GM19238 (cell line): ENCODE results near the gene FSTL4.

Experiments used
- DNase-seq: peaks from one replicate; pipeline ENCODE4 v3.0.0; 2011; ENCODE audit warnings: low spot score; ENCODE audit not compliant: insufficient read length

The FSTL4 gene

DNA sequence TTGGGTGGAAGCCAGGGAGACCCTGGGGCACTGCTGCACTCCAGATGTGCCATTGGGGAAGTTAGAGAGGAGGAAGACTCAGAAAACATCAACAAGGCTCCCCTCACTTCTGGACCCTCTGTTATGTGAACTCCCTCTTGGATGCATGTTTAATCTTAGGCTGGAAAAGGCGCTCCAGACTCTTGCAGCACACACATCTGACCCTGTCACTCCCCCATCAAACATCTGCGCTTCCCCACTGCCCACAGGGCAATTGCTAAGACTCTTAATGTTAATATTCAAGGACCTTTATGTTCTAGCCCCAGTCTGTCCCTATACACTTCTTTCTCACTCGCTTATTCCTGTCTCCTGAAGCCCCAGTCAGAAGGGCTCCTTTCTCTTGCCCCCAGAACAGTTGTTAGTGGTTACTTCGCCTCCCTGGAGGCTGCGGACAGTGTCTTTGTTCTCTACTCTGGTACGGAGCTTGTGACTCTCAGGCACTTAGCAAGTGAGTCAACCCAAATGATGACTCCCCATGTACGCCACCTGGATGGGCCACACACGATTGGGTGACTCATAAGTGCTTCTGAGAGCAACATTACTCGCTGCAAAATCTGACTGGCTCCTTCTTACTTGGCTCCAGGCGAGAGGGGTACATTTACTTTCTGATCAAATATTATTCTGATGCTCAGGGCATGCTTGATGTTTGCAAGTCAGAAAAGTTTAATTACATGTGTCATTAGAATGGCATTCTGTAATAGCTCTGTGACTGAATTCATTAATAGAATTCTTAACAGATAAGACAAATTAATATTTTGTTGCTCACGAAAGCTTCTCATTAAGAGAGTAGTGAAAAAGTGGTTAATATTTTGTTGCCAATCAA is 366.9 kb downstream of the FSTL4 start:
- DNase-seq, result no peak

DNA sequence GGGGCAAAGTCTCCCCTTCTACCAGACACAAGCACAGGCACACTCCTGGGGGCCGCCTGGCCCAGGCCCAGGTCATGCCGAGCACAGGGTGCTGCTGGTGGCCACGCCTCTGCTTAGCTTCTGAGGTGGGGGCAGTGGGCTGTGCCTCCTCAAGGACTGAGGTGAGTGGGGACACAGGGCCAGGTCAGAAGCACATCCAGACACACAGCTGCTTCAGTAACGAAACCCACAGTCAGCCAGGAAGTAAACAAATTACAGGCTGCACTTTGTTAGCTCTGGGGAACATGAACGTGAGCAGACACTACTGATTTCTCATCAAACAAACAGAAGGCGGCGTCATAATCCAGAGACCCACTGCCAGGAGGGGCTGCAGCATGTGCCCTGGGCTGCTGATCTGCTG is 368.1 kb downstream of the FSTL4 start:
- peak; percentile 43 for DNase-seq

DNA sequence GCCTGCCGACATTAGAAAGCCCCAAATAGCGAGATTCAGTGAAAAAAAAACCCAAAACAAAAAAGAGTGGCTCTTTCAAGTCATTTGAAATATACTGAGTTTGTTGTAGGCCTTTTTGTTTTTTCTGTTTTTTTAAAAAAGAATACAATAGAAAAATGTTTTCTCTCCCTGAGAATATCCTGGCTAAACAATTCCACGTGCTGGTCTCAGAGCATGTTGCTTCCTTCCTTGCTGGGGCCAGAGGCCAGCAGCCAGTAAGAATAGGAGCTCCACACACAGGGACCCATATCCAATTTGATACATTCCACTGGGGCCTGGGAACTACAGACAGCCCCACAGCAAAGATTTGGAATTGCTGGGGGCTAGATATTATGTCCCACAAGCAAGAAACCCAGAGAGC is 369.1 kb downstream of the FSTL4 start:
- DNase-seq, result no peak

DNA sequence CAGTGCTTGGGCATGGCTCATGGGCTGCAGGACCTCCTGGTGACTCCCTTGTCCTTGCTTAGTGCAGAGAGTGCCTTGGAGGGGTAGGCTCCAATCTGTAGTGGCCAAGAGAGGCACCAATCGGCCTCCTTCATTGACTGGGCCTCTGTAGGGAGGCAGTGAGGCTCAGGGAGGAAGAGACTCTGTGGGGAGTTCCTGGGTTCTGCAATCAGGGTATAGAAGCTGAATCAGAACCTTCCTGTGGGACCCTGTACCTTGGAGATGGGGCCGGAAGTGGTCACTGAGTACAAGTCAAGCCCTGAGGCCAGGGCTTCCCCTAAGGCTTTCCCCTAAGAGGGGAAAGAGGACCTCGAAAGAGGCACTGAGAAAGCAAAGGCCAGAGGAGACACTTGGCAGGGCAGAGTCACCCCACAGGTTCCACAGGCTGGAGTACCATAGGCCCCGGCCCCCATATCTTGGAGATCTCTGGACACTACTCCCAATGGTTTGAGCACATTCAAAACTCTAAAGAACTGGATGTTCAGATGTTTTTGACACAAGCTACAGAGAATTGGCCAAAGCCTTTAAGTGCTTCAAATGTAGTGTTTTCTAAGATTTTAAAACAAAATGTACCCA is 370.0 kb downstream of the FSTL4 start:
- DNase-seq, result no peak

DNA sequence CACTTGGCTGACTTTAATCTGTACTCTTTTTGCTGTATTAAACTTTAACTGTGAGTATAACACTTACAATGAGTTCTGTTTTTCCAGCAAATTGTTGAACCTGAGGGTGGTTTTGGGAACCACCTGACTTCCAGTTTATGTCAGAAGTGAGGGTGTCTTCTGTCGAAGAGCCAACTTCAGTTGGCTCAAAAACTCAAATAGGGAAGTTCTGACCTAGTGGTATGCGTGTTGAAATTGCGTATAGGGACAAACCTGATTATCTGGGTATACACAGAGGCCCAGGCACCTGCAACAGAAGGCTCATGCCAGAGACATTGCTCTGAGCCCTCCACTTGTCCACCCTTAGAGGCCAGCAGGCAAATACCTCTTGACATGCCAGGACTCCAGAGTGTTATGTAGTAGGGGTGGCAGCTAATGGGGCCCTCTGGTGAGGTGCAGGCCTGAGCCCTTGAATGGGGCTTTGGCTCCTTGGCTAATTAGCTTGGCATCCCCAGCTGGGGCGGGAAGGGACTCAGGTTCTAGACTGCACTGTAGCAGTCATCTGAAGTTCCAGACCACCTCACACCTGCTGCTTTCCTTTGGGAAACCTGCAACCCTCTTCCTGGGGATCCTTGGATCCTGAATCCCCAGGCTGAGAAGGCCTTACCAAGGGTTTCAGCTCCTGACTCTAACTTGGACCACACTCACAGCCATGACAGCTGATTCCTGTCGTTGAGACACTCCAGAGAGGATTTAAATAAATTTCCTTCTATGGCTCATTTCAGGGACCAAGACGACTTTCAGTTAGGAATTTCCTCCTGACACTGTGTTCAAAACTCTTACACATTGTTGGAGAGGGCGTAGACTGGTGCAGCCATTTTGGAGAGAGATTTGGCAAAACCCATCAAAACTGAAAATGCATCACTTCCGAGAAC is 370.9 kb downstream of the FSTL4 start:
- DNase-seq, result no peak

DNA sequence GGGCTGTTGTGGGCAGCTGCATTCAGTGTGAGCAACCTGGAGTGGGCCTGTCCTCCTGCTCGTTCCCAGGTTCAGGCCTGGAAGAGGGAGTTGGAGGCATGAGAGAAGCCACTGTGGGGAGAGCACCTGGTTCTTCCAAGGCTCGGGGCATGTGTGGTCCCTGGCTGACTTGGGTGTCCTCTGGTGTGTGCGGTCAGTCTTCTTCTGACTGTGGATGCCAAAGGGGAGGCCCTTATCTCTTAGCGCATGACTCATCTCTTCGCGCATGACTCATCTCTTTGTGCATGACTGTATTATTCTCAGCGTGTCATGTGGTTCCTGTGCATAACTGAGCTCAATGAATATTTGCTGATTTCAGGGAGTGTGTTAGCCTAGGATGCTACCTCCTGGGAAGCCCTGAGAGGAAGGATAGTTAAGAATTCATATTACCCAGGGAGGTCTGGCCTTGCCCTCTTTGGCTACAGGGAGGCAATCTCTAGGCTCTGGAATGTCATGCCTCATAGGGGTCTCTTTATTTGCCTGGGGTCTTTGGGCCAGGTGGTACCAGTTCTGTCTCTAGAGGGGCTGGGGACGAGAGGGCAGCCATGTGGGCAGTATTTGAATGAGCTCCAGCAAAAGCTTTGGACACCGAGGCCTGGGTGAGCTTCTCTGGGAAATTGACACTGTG is 371.8 kb downstream of the FSTL4 start:
- no peak for DNase-seq

DNA sequence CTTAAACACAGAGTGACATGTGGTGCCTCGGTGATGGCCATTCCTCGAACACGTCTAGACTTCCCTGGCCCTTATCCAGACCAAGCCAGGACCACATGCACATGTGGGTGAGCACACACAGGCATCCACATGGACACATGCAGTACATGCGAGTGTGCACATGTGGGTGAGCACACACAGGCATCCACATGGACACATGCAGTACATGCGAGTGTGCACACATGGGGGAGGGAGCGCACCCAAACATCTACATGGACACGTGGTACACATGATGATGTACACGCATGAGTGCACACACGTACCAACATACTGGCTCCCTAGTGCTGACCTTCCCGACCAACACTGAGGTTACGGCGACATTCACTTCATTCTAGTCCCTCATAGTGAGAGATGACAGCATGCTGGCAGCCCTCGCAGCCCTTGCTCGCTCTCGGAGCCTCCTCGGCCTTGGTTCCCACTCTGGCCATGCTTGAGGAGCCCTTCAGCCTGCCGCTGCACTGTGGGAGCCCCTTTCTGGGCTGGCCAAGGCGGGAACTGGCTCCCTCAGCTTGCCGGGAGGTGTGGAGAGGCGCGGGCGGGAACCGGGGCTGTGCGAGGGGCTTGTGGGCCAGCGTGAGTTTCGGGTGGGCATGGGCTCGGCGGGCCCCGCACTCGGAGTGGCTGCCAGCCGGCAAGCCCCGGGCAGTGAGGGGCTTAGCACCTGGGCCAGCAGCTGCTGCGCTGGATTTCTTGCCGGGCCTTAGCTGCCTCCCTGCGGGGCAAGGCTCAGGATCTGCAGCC is 373.7 kb downstream of the FSTL4 start:
- DNase-seq, result no peak

DNA sequence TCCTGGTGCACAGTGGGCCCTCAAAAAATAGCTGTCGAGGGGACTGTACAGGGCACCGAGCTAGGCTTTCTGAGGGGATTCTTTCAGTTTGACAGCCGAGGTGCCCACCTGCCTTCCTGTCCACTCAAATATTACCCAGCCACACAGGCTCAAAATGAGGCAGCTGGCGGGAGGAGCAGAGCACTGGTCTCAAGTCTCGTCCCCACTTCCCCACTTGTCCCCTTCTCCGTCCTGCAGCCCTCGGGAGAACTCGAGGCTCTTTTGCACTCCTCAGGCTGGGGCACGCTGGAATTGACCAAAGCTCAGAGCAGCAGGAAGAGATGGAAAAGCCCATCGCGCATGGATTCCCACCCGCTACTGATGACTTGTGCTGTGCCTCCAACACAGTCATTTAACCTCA is 375.4 kb downstream of the FSTL4 start:
- DNase-seq, result no peak

DNA sequence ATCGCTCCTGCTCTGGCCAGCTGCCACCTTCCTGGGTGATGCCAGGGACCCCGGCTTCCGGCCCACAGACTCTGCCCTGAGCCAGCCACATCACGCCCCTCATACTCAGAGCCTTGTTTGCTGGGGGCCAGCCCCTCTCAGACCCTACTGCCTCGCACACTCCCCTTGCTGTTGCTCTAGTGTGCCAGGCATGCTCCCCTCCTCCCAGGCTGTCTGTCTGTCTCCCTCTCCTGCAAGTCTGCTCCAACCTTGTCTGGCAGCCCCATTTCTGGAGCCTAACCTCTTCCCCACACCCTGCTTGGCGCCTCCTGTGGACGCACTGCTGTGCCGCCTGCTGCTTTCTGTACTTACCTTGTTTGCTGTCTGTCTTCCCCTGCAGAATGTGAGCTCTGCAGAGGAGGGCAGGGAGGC is 375.8 kb downstream of the FSTL4 start:
- DNase-seq, result no peak

DNA sequence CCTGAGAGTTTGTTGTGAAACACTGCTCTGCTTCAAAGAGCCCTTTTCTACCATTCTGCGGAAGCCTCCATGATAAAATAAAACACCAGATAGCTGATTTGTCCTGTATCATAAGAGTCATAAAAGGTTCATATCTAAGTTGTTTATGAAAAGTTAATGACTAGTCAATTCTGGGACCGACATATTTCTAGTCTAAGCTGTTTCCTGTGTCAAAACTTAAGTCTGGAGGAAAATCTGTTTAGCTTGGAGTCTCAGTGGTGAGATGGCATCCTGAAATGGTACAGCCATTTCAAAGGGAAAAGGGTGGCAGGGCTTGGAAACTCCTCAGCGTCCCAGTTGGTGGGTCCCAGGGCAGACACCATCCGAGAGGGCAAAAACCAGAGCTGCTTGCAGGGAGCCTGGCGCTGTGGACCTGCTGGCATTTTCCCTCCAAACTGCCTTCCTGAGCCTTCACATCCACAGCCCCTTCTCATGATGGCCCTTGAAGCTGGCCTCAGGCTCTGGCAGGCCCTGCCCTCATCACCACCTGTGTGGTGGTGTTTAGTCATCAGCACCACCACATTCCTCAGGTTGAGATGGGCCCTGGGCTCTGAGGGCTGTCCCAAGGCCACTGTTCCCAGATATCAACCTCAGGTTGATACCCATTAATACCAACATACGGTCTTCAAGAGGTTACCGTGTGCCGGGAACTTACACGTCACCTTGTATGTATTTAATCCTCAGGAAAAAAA is 376.5 kb downstream of the FSTL4 start:
- no peak for DNase-seq

DNA sequence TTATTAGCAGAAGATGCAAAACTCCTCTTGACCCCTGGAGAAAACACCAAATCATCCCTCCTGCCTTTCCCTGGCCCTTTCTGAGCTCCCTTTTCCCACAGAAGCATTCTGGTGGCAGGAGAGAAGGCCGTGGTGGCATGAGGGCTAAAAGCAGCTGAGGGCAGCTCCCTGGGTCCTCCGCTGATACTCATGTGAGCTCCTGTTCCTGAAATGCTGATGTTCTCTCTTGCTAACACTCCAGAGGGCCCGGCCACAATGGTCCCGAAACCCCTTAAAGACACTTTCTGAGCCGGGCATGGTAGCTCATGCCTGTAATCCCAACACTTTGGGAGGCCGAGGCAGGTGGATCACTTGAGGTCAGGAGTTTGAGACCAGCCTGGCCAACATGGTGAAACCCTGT is 377.4 kb downstream of the FSTL4 start:
- DNase-seq, result no peak

DNA sequence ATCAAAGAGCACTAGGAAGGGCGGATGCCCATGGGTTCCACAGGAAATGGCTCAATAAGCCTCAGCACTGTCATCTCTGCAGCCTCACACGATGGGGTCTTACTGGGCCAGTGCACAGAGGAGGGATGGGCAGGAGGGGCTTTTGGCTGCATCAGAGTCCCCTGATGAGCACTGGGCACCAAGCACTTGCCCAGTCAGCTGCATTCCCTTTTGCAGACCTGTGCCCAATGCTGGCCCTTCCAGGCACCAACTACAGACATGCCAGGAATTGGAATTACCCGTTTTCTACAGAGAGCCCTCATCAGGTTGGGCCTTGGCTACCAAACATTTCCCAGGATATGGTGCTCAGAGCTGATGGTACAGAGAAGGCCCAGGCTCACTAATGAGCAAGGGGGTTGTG is 378.1 kb downstream of the FSTL4 start:
- no peak for DNase-seq

DNA sequence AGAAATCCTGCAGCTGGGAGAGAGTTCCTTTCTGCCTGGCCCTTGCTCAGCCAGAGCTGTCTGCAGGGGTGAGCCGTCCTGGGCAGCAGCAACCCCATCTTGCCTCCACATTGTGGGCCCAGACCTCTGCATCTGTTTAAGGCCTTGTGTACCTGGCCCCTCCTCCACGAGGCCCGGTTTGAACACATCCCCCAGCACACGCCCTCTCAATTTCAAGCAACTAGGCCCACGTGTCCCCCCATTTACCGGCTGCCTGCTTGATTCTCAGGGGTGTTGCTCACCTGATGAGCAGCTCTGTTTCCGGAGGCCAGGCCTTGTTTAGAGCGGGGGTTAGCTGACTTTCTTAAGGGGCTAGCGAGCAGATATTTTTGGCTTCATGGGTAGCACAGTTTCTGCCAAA is 378.7 kb downstream of the FSTL4 start:
- no peak for DNase-seq

DNA sequence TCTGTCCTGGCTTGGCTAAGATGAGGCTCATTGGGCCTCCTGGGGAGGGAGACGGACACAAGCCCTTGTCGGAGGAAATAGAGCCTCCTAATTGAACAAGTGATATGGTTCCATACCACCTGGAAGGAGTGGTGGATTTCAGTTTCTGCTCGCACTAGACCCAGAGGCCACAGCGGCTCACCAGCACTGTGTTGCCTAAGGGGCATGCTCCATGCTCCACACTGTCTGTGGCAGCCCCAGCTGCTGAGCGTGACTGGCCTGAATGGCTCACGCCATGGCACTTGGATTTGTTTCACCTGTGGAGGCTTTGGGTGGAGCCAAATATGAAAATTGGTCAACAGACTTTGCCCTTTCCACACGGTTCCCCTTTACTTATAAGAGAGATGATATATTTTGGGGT is 379.4 kb downstream of the FSTL4 start:
- DNase-seq, result no peak

DNA sequence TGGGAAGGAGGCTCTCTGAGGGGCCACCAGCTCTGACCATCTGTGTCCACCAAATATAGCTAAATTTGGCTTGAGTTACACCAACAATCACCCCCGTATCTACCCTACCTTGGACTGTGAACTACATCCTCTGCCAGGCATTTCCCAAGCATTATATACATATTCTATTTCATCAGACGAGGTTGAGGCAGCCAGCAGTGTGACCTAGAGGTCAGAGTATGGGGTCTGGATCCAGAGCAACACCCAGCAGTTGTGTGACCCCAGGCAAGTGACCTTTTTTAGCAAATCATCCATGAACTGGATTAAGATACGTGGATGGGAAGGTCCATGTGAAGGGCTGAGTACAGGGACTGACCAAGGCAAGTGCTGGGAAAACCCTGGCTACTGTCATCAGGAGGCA is 379.9 kb downstream of the FSTL4 start:
- DNase-seq, result no peak

DNA sequence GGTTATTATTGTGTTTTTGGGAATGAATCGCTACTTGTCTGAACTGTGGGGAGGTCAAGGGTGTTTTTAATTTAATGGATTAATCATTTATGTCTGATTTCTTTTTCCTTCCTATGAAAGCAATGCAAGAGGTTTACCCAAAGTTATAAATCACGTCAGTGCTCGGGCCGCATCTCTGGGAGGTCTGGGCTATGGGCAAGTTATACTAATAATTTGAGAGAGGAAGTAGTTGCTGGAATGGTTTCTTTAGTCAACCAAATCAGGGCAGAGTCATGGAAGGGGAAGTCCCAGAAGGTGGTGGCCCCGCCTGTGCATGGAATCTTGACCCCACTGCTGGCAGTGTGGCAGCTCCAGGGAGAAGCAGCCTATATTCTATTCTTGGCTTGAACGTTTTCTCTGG is 380.3 kb downstream of the FSTL4 start:
- DNase-seq, result no peak

DNA sequence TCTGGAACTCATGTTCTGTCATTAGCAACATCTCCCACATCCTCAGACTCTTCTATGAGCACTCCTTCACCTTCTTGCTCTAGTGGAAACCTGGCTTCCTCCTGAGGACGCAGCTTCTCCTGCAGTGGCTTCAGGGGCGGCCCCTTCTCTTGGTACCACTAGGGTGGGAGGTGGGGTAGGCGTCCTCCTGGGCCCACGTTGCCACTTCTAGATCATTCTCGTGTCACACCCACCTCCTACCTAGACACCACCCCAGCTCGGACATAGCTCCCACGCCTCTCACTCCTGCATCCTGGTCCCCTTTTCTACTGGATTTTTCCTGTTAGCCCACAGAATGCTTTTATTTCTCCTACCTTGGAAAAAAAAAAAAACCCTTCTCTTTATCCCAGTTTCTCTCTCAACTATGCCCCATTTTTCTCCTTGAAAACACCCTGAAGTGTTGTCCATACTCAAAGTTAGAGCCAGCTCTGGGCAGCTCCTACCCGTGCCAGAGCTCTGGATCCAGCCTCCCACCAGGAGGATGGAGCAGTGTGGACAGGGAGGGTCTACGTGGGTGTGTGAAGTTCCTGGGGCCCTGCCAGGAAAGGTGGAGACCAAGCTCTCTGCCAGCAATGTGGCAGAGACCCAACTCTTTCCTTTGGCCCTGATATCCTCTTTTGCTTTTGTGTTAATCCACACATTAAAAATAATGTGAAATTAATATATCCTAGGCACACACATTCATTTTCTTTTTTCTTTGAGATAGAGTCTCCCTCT is 381.3 kb downstream of the FSTL4 start:
- DNase-seq, result no peak

DNA sequence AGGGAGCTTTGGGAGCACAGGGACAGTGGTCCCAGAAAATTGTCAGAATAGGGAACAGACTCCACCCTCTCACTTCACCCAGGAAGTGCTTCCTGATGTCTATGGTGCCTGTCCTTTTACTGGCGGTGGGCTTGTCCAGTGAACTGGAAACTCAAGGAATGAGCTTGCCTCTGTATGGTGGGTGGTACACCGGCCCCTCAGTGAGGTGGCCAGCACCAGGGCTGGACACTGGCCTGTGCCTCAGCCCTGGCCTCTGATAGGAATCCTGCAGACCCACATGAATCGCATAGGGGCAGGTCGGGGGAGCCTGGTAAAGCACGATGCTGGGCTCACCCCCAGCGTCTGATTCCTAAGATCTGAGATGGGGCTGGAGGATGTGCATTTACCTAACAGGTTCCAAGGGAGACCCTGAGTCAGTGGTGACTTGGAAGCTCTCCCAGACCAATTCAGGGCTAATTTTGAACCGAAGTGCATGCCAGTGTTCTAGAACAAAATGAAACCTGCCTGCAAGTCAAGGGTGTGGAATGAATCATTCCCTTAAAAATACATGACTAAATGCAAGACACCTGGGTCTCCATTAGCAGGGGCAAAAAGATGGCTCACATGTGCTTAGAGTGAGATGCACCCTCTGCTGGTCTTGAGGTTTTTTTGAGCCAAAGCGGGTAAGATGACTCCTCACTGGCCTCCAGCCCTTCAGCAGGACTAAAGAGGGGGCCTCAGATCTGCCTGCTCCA is 382.2 kb downstream of the FSTL4 start:
- DNase-seq, result no peak

DNA sequence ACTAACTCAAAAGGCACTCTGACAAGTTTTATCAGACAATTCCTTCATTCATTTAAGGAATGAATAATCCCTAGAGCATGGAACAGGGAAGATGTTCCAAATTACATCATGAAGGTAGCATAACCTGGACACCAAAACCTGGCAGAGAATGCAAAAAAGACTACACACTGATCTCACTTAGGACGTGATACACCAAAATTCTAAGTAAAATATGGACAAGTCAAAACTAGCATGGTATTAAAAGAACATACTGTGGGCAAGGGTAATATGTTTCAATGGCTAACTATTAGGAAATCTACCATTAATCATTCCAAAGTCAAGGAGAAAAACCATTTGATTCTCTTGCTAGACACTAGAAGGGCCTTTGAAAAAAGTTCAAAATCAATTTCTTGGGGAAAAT is 384.0 kb downstream of the FSTL4 start:
- no peak for DNase-seq
